LHCN-M2 (cell line): ENCODE data around the gene LRP1. TPM values are rescaled to one million over a fixed set of nuclear protein-coding genes. Genes with fewer than 3 reads are reported as not detected.

Source experiments
- DNase-seq: peaks from one replicate; pipeline ENCODE4 v3.0.0-alpha.2; 2012; ENCODE audit warnings: low read depth
- total RNA-seq: library from RNA; depleted of rRNA; stranded (reverse); fragments of >200 nt; gene quantifications from 2 replicates; pipeline ENCODE4 v1.2.3, GENCODE V29; 2014

LRP1 gene
- total RNA-seq, 1 experiment from 2014 or later = 89.0 TPM

- no peak for DNase-seq
Observed at GRCh38 chr12:57154076-57154475, 25.8 kb downstream of the LRP1 start.

GRCh38 chr12:57154804-57155434 is 26.6 kb downstream of the LRP1 start:
- no peak for DNase-seq

- DNase-seq = no peak
Observed at GRCh38 chr12:57156701-57157403, 28.6 kb downstream of the LRP1 start.

- no peak for DNase-seq
Observed at GRCh38 chr12:57157588-57158173, 29.4 kb downstream of the LRP1 start.

GRCh38 chr12:57158186-57158585 is 29.9 kb downstream of the LRP1 start:
- DNase-seq = no peak

- no peak for DNase-seq
Observed at GRCh38 chr12:57158665-57159064, 30.4 kb downstream of the LRP1 start.

- DNase-seq = no peak
Observed at GRCh38 chr12:57159311-57159710, 31.0 kb downstream of the LRP1 start.

- DNase-seq = no peak
Observed at GRCh38 chr12:57160040-57160439, 31.8 kb downstream of the LRP1 start.

GRCh38 chr12:57160741-57161140 is 32.5 kb downstream of the LRP1 start:
- DNase-seq = no peak

GRCh38 chr12:57161491-57161890 is 33.2 kb downstream of the LRP1 start:
- DNase-seq = peak; percentile 66

- DNase-seq = no peak
Observed at GRCh38 chr12:57162553-57163125, 34.4 kb downstream of the LRP1 start.

- no peak for DNase-seq
Observed at GRCh38 chr12:57164454-57164853, 36.2 kb downstream of the LRP1 start.

GRCh38 chr12:57164966-57165625 is 36.8 kb downstream of the LRP1 start:
- no peak for DNase-seq

GRCh38 chr12:57165741-57166140 is 37.5 kb downstream of the LRP1 start:
- DNase-seq = peak; percentile 71

- peak; percentile 71 for DNase-seq
Observed at GRCh38 chr12:57166971-57167371, 38.7 kb downstream of the LRP1 start.

GRCh38 chr12:57168058-57168457 is 39.8 kb downstream of the LRP1 start:
- DNase-seq = no peak

GRCh38 chr12:57169046-57169795 is 40.9 kb downstream of the LRP1 start:
- no peak for DNase-seq

- no peak for DNase-seq
Observed at GRCh38 chr12:57169969-57170368, 41.7 kb downstream of the LRP1 start.

GRCh38 chr12:57170408-57170807 is 42.1 kb downstream of the LRP1 start:
- DNase-seq = no peak

GRCh38 chr12:57170927-57171326 is 42.6 kb downstream of the LRP1 start:
- DNase-seq = no peak

- peak; percentile 64 for DNase-seq
Observed at GRCh38 chr12:57171668-57172067, 43.4 kb downstream of the LRP1 start.
